Activated B cell treated with CpG ODN at 0.5 μM for 24 hours (primary cell): Measurements from ENCODE around the gene ASCC2. TPM values are rescaled to one million over a fixed set of nuclear protein-coding genes. Genes with fewer than 3 reads are reported as not detected.
A peak's percentile ranks its signal among the peaks of the same experiment; 100 is the strongest.

Experiments
- ATAC-seq: fragments of 200-7000 bp; cut with Tn5 transposase; one replicate; pipeline ENCODE4 v1.10.0; 2021; ENCODE audit warnings: low read depth, mild to moderate bottlenecking, moderate library complexity
- CTCF ChIA-PET: fragments of 350-600 bp; sonication (Branson Sonifier 250); formaldehyde crosslinking; loops from one replicate; lab custom pipeline; 2021; ENCODE audit warnings: antibody characterized with exemption; lab: Charles Lee
- POLR2A ChIA-PET: fragments of 350-600 bp; sonication (Branson Sonifier 250); formaldehyde crosslinking; loops from one replicate; lab custom pipeline; 2021; ENCODE audit warnings: antibody characterized with exemption; lab: Charles Lee
- DNase-seq: peaks from one replicate; pipeline ENCODE4 v3.0.0; 2022
- H3K27ac Mint-ChIP-seq: one replicate; pipeline ENCODE4 v1.8.0; 2020; ENCODE audit warnings: mixed read lengths
- H3K27me3 Mint-ChIP-seq: one replicate; pipeline ENCODE4 v1.8.0; 2021; ENCODE audit warnings: mixed read lengths
- H3K36me3 Mint-ChIP-seq: one replicate; pipeline ENCODE4 v1.8.0; 2021; ENCODE audit warnings: low read depth, mixed read lengths
- H3K4me1 Mint-ChIP-seq: one replicate; pipeline ENCODE4 v1.8.0; 2021; ENCODE audit warnings: mixed read lengths
- H3K4me3 Mint-ChIP-seq: one replicate; pipeline ENCODE4 v1.8.0; 2020; ENCODE audit warnings: mild to moderate bottlenecking, mixed read lengths
- H3K9me3 Mint-ChIP-seq: one replicate; pipeline ENCODE4 v1.8.0; 2020; ENCODE audit warnings: mixed read lengths
- CTCF ChIP-seq: fragments of 200-600 bp; IDR thresholded peaks from one replicate; pipeline ENCODE4 v1.8.0; 2022; ENCODE audit warnings: antibody characterized with exemption, mild to moderate bottlenecking
- intact Hi-C: fragments of 100-400 bp; cut with micrococcal nuclease; formaldehyde crosslinking; loops from one replicate; pipeline ENCODE4 v1.15.1; 2024
- total RNA-seq: library from RNA; stranded (reverse); gene quantifications from 2 replicates; pipeline ENCODE4 v1.2.3, GENCODE V29; 2022

Gene ASCC2
- total RNA-seq, 1 donor from 2014 or later, result 89.7 TPM

GRCh38 chr22:29883775-29884097 is 45.7 kb upstream of the ASCC2 start:
- peaks cover 2% of the 10 kb centered on the region for H3K36me3 Mint-ChIP-seq
- POLR2A ChIA-PET, result interaction anchor here (0.6 to 1.7 kb wide), 4 partner anchors 23 to 117 kb away, joined by 3 to 19 read pairs (median 4); partner anchors contain the start of genes ASCC2, UQCR10 and ZMAT5
- no peaks in the 10 kb centered on the region for H3K9me3 Mint-ChIP-seq
- ATAC-seq, result no peak
- peak overlapping the region; percentile 83 for H3K27ac Mint-ChIP-seq
- CTCF ChIA-PET, result interaction anchor here (0.8 to 1.0 kb wide), 2 partner anchors 45 to 122 kb away, joined by 3 to 4 read pairs; partner anchors contain the start of gene ASCC2
- intact Hi-C loops, result loop anchor here (1.0 to 10.0 kb wide), 8 partner anchors 34 to 999 kb away; partner anchors contain the start of genes ASCC2, NF2, PES1 and UQCR10
- H3K4me1 Mint-ChIP-seq, result peaks cover 14% of the 10 kb centered on the region
- H3K27me3 Mint-ChIP-seq, result peaks cover 3% of the 10 kb centered on the region
- DNase-seq, result no peak
- peak overlapping the region; percentile 92 for H3K4me3 Mint-ChIP-seq
- no peak for TF ChIP-seq CTCF

GRCh38 chr22:29883045-29883774 is 45.1 kb upstream of the ASCC2 start, which contains the start of gene MTMR3:
Gene MTMR3 (plus strand): TSS chr22:29883174. CDS start chr22:29971060, 87,886 bp downstream.
- no peak for TF ChIP-seq CTCF
- CTCF ChIA-PET, result interaction anchor here (0.8 to 1.0 kb wide), 2 partner anchors 45 to 122 kb away, joined by 3 to 4 read pairs; partner anchors contain the start of gene ASCC2
- intact Hi-C loops, result loop anchor here (1.0 to 10.0 kb wide), 8 partner anchors 34 to 998 kb away; partner anchors contain the start of genes ASCC2, NF2, PES1 and UQCR10

GRCh38 chr22:29882716-29883044 is 44.6 kb upstream of the ASCC2 start:
- intact Hi-C loops, result loop anchor here (1.0 to 10.0 kb wide), 8 partner anchors 35 to 998 kb away; partner anchors contain the start of genes ASCC2, NF2, PES1 and UQCR10
- Mint-ChIP-seq H3K36me3 (peaks cover 2% of the 10 kb centered on the region), H3K27ac (no peak overlapping the region), H3K4me1 (peaks cover 10% of the 10 kb centered on the region), H3K9me3 (no peaks in the 10 kb centered on the region), H3K4me3 (peak overlapping the region; percentile 92), H3K27me3 (peaks cover 5% of the 10 kb centered on the region)
- ChIA-PET CTCF (no interaction called here), POLR2A (interaction anchor here (0.6 to 1.7 kb wide), 6 partner anchors 13 to 153 kb away, joined by 3 to 19 read pairs (median 6); partner anchors contain the start of gene ASCC2)
- DNase-seq (no peak), ATAC-seq (no peak)
- TF ChIP-seq CTCF, result no peak

More at GRCh38 chr22:29883045-29883774, 45.1 kb upstream of the ASCC2 start, which contains the start of gene MTMR3:
- Mint-ChIP-seq H3K4me3 (peak within 1 kb of the TSS; percentile 92), H3K27me3 (peaks cover 3% of the 10 kb centered on the region), H3K4me1 (peaks cover 10% of the 10 kb centered on the region), H3K36me3 (peaks cover 2% of the 10 kb centered on the region), H3K9me3 (no peaks in the 10 kb centered on the region), H3K27ac (peak within 1 kb of the TSS; percentile 83)
- peak; percentile 82 for ATAC-seq
- peak; percentile 98 for DNase-seq
- POLR2A ChIA-PET, result interaction anchor here (0.6 to 1.7 kb wide), 7 partner anchors 13 to 117 kb away, joined by 3 to 19 read pairs (median 4); partner anchors contain the start of genes ASCC2, UQCR10 and ZMAT5

- no peak for DNase-seq
- POLR2A ChIA-PET, result no interaction called here
- intact Hi-C loops, result loop anchor here (5.0 to 10.0 kb wide), 4 partner anchors 38 to 995 kb away; partner anchors contain the start of genes PES1 and ZNRF3
- TF ChIP-seq CTCF, result no peak
- H3K4me3 Mint-ChIP-seq, result no peak overlapping the region
- ATAC-seq, result no peak
- CTCF ChIA-PET, result no interaction called here
- peaks cover 10% of the 10 kb centered on the region for H3K4me1 Mint-ChIP-seq
- H3K27ac Mint-ChIP-seq, result no peak overlapping the region
- H3K36me3 Mint-ChIP-seq, result peaks cover 2% of the 10 kb centered on the region
- H3K9me3 Mint-ChIP-seq, result no peaks in the 10 kb centered on the region
- H3K27me3 Mint-ChIP-seq, result peaks cover 7% of the 10 kb centered on the region
Observed at GRCh38 chr22:29879753-29880152, 41.7 kb upstream of the ASCC2 start.

- ChIA-PET POLR2A (no interaction called here), CTCF (no interaction called here)
- H3K27me3 Mint-ChIP-seq, result peaks cover 7% of the 10 kb centered on the region
- ATAC-seq (no peak), DNase-seq (no peak)
- intact Hi-C loops, result no loop called here
- no peaks in the 10 kb centered on the region for H3K9me3 Mint-ChIP-seq
- no peaks in the 10 kb centered on the region for H3K4me1 Mint-ChIP-seq
- H3K27ac Mint-ChIP-seq, result no peak overlapping the region
- TF ChIP-seq CTCF, result no peak
- no peak overlapping the region for H3K4me3 Mint-ChIP-seq
- H3K36me3 Mint-ChIP-seq, result no peaks in the 10 kb centered on the region
Observed at GRCh38 chr22:29877620-29878019, 39.5 kb upstream of the ASCC2 start.
